ENCODE measurements around the gene ARHGAP15. TPM values are rescaled to one million over a fixed set of nuclear protein-coding genes. Genes with fewer than 3 reads are reported as not detected.

The ARHGAP15 gene
- total RNA-seq, 1 experiment from 2014 or later: not detected

- H3K9me3 ChIP-seq: no peaks in the 10 kb centered on the region
- H3K4me3 ChIP-seq: no peak overlapping the region
- no peaks in the 10 kb centered on the region for H3K36me3 ChIP-seq
- no peaks in the 10 kb centered on the region for H3K27me3 ChIP-seq
- DNase-seq: no peak
Measured at GRCh38 chr2:143420313-143420712, 291.1 kb downstream of the ARHGAP15 start.

- H3K36me3 ChIP-seq: no peaks in the 10 kb centered on the region
- DNase-seq: no peak
- no peak overlapping the region for H3K4me3 ChIP-seq
- H3K27me3 ChIP-seq: no peaks in the 10 kb centered on the region
- no peaks in the 10 kb centered on the region for H3K9me3 ChIP-seq
Measured at GRCh38 chr2:143422681-143423080, 293.5 kb downstream of the ARHGAP15 start.

GRCh38 chr2:143425896-143426295, 296.7 kb downstream of the ARHGAP15 start:
- H3K9me3 ChIP-seq: no peaks in the 10 kb centered on the region
- H3K4me3 ChIP-seq: no peak overlapping the region
- H3K36me3 ChIP-seq: no peaks in the 10 kb centered on the region
- no peak for DNase-seq
- H3K27me3 ChIP-seq: no peaks in the 10 kb centered on the region

DNA sequence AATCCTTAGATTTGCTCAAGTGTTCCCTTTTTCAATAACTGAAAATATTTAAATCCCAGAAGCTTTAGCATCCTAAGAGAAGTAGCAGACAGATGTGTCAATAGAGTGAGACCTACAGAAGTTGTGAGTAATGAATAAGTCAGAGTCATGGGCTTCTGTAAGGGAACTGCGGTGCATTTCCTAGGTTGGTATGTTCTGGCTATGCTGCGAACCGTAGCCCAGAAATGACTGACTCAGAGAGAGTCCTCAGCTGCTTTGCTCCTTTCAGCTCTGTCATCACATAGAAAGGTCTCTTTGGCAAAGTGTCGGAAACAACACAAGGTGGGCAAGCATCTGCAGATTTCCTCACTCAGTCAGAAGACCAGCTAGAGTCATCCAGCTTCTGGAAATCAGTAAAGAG, 297.1 kb downstream of the ARHGAP15 start:
- no peaks in the 10 kb centered on the region for H3K27me3 ChIP-seq
- H3K36me3 ChIP-seq: no peaks in the 10 kb centered on the region
- no peaks in the 10 kb centered on the region for H3K9me3 ChIP-seq
- DNase-seq: no peak
- H3K4me3 ChIP-seq: no peak overlapping the region

- no peaks in the 10 kb centered on the region for H3K36me3 ChIP-seq
- no peaks in the 10 kb centered on the region for H3K9me3 ChIP-seq
- no peak overlapping the region for H3K4me3 ChIP-seq
- peak; percentile 6 for DNase-seq
- no peaks in the 10 kb centered on the region for H3K27me3 ChIP-seq
Measured at GRCh38 chr2:143428700-143429099, 299.5 kb downstream of the ARHGAP15 start.

- Histone ChIP-seq H3K4me3 (no peak overlapping the region), H3K9me3 (no peaks in the 10 kb centered on the region), H3K27me3 (no peaks in the 10 kb centered on the region), H3K36me3 (no peaks in the 10 kb centered on the region)
- no peak for DNase-seq
Measured at GRCh38 chr2:143429932-143430679, 300.9 kb downstream of the ARHGAP15 start.

GRCh38 chr2:143431316-143431715, 302.1 kb downstream of the ARHGAP15 start:
- H3K4me3 ChIP-seq: no peak overlapping the region
- no peaks in the 10 kb centered on the region for H3K9me3 ChIP-seq
- DNase-seq: no peak
- no peaks in the 10 kb centered on the region for H3K36me3 ChIP-seq
- no peaks in the 10 kb centered on the region for H3K27me3 ChIP-seq

- Histone ChIP-seq H3K4me3 (no peak overlapping the region), H3K27me3 (no peaks in the 10 kb centered on the region), H3K36me3 (no peaks in the 10 kb centered on the region), H3K9me3 (no peaks in the 10 kb centered on the region)
- DNase-seq: no peak
Measured at GRCh38 chr2:143433251-143433650, 304.0 kb downstream of the ARHGAP15 start.

DNA sequence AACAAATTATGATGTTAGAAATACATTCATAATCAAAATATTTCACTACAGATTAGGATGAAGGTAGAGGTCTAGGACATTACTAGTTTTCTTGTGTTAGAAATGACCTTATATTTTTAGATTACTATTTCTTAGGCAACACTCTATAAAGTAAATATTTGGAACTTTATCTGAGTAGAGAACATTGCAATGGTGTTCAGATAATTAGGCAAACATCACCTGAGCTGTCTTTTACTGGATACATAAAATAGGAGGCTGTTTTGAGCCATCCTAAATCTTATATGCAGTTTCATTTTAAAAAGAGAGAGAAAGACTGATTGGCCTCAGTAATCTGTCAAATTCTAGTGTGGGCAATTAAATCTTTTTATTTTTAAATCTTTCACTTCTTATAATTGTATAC, 304.6 kb downstream of the ARHGAP15 start:
- Histone ChIP-seq H3K4me3 (no peak overlapping the region), H3K36me3 (no peaks in the 10 kb centered on the region), H3K27me3 (no peaks in the 10 kb centered on the region), H3K9me3 (no peaks in the 10 kb centered on the region)
- no peak for DNase-seq

DNA sequence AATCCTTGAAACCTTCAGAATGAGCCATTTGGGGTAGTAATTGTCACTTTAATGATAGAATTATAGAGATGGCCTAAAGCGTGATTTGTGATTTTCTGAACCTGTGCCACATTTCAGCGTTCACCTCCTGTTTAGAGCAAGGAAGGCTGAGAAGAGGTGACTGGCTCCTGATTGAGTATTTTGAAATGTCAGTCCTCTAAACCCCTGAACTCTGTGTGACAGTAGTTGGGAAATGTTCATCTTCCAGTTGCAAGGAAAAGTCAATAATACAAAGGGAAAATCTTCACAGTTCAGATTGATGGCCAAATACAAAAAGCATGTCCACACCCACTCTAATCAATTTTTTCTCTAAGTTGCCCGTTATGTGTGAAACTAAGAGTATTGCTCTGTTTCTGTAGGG, 305.2 kb downstream of the ARHGAP15 start:
- Histone ChIP-seq H3K9me3 (no peaks in the 10 kb centered on the region), H3K27me3 (no peaks in the 10 kb centered on the region), H3K36me3 (no peaks in the 10 kb centered on the region), H3K4me3 (no peak overlapping the region)
- DNase-seq: no peak

- no peaks in the 10 kb centered on the region for H3K27me3 ChIP-seq
- no peak overlapping the region for H3K4me3 ChIP-seq
- no peak for DNase-seq
- no peaks in the 10 kb centered on the region for H3K9me3 ChIP-seq
- no peaks in the 10 kb centered on the region for H3K36me3 ChIP-seq
Measured at GRCh38 chr2:143435131-143435530, 305.9 kb downstream of the ARHGAP15 start.

- DNase-seq: no peak
- Histone ChIP-seq H3K4me3 (no peak overlapping the region), H3K9me3 (no peaks in the 10 kb centered on the region), H3K36me3 (no peaks in the 10 kb centered on the region), H3K27me3 (no peaks in the 10 kb centered on the region)
Measured at GRCh38 chr2:143436951-143437350, 307.7 kb downstream of the ARHGAP15 start.

DNA sequence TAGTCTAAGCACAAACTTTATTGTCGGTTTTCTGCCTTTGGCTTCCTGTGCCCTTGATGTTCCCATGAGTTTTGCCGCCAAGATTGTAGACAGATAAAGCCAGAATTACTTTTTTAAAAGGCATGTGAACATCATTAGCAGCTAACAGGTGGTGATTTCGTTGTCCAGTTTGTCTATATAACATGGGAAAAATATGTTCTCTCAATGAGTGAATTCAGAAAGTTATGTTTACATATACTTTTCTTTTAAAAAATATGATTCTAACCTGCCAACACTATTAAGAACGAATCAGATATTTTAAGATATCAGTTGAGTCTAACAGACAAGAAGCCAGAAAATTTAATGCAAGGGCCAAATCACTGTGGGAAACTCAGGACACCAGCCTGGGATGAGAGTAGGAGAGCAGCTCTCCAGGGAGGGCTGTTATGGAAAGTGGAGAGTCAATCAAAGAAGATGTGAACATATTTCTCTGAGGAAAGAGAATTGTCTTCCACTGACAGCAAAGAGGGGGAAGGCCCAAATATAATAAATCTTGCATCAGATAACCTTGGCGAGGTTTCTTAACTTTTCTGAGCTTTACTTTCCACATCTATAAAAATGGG, 311.3 kb downstream of the ARHGAP15 start:
- H3K4me3 ChIP-seq: no peak overlapping the region
- no peaks in the 10 kb centered on the region for H3K36me3 ChIP-seq
- no peaks in the 10 kb centered on the region for H3K9me3 ChIP-seq
- no peaks in the 10 kb centered on the region for H3K27me3 ChIP-seq
- no peak for DNase-seq

DNA sequence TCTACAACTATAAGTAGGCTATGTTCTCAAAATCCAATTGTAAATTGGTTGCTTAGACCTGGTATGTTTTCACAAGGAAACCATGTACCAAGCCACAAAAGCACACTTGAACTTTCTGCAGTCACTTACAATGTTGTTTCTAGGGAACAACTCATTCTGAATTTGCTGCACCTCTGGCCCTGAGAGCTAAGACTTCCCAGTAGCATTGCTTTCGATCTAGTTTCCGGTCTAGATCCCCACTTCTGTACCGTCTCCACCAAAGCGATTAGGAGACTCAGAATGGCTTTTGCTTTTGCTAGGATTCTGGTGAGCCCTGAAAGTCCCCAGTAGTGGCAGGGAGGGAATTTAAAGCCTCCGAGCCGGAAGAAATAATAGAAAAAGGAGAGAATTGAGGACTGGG, 313.0 kb downstream of the ARHGAP15 start:
- Histone ChIP-seq H3K9me3 (no peaks in the 10 kb centered on the region), H3K4me3 (no peak overlapping the region), H3K27me3 (no peaks in the 10 kb centered on the region), H3K36me3 (no peaks in the 10 kb centered on the region)
- no peak for DNase-seq

- Histone ChIP-seq H3K36me3 (no peaks in the 10 kb centered on the region), H3K9me3 (no peaks in the 10 kb centered on the region), H3K4me3 (no peak overlapping the region), H3K27me3 (no peaks in the 10 kb centered on the region)
- no peak for DNase-seq
Measured at GRCh38 chr2:143451642-143452281, 322.5 kb downstream of the ARHGAP15 start.

DNA sequence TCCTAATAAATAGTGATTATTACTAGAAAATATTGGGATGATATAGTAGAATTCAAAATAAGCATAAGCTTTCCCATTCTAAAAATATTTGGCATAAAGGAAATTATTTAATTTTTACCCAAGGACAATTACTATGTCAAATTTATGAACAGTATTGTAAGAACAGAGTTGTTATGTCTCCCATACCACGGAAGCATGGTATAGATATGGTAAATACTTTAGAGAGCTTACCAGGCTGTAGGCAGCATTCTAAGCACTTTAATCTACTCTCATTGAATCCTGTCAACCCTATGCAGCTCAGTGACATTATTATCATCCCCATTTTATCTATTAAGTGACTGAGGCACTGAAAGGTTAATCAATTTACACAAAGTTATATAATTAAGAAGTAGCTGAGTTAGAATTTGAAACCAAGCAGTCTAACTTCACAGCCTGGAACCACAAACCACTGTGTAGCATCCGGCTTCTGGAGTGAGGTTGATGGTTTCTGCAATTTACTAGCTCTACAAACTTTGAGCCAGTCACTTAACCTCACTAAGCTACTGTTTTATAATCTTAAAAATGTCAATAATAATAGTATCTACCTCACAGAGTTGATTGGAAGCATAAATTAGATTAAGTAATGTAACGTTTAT, 323.7 kb downstream of the ARHGAP15 start:
- Histone ChIP-seq H3K9me3 (no peaks in the 10 kb centered on the region), H3K4me3 (no peak overlapping the region), H3K36me3 (no peaks in the 10 kb centered on the region), H3K27me3 (no peaks in the 10 kb centered on the region)
- no peak for DNase-seq

GRCh38 chr2:143453981-143454511, 324.8 kb downstream of the ARHGAP15 start:
- Histone ChIP-seq H3K36me3 (no peaks in the 10 kb centered on the region), H3K9me3 (no peaks in the 10 kb centered on the region), H3K4me3 (no peak overlapping the region), H3K27me3 (no peaks in the 10 kb centered on the region)
- DNase-seq: no peak
